HEK293T (cell line): ENCODE data around the gene HCN3.

Experiments used
- CTCF ChIA-PET: fragments of 350-600 bp; formaldehyde crosslinking; extraction: SDS; loops from one replicate; lab custom pipeline; 2021; ENCODE audit warnings: antibody characterized with exemption, inconsistent platforms; lab: Yijun Ruan, JAX
- POLR2A ChIA-PET: fragments of 350-600 bp; formaldehyde crosslinking; extraction: SDS; loops from one replicate; lab custom pipeline; 2020; ENCODE audit warnings: antibody characterized with exemption, inconsistent platforms; lab: Yijun Ruan, JAX
- DNase-seq: peaks from one replicate; pipeline ENCODE4 v3.0.0; 2012; ENCODE audit warnings: mixed read lengths; ENCODE audit errors: extremely low spot score
- ARNT ChIP-seq: fragments of 450-650 bp; IDR thresholded peaks from 2 replicates; pipeline ENCODE4 v1.6.1; 2017; ENCODE audit warnings: mild to moderate bottlenecking
- BHLHE40 ChIP-seq: fragments of 450-650 bp; IDR thresholded peaks from 2 replicates; pipeline ENCODE4 v1.6.1; 2016; ENCODE audit warnings: mild to moderate bottlenecking, moderate library complexity, borderline replicate concordance
- CTBP1 ChIP-seq: fragments of 450-650 bp; IDR thresholded peaks from 2 replicates; pipeline ENCODE4 v1.6.1; 2016; ENCODE audit warnings: borderline replicate concordance
- ELF4 ChIP-seq: fragments of 450-650 bp; IDR thresholded peaks from 2 replicates; pipeline ENCODE4 v1.6.1; 2017; ENCODE audit warnings: antibody characterized with exemption
- FOXA1 ChIP-seq: fragments of 450-650 bp; IDR thresholded peaks from 2 replicates; pipeline ENCODE4 v1.6.1; 2016; ENCODE audit warnings: mild to moderate bottlenecking
- FOXK2 ChIP-seq: fragments of 450-650 bp; IDR thresholded peaks from 2 replicates; pipeline ENCODE4 v1.6.1; 2016; ENCODE audit warnings: mild to moderate bottlenecking
- FOXM1 ChIP-seq: fragments of 450-650 bp; IDR thresholded peaks from 2 replicates; pipeline ENCODE4 v1.6.1; 2017; ENCODE audit warnings: mild to moderate bottlenecking, borderline replicate concordance
- HDGF ChIP-seq: fragments of 450-650 bp; IDR thresholded peaks from 2 replicates; pipeline ENCODE4 v1.6.1; 2017; ENCODE audit warnings: antibody characterized with exemption, borderline replicate concordance
- L3MBTL2 ChIP-seq: fragments of 450-650 bp; conservative IDR thresholded peaks from 2 replicates; pipeline ENCODE4 v1.6.1; 2016; ENCODE audit warnings: mild to moderate bottlenecking
- LEF1 ChIP-seq: fragments of 450-650 bp; IDR thresholded peaks from 2 replicates; pipeline ENCODE4 v1.6.1; 2017; ENCODE audit warnings: mild to moderate bottlenecking, borderline replicate concordance
- NFRKB ChIP-seq: fragments of 450-650 bp; IDR thresholded peaks from 2 replicates; pipeline ENCODE4 v1.6.1; 2016; ENCODE audit warnings: mild to moderate bottlenecking, moderate library complexity
- SP1 ChIP-seq: fragments of 450-650 bp; IDR thresholded peaks from 2 replicates; pipeline ENCODE4 v1.6.1; 2017
- SUZ12 ChIP-seq: fragments of 450-650 bp; IDR thresholded peaks from 2 replicates; pipeline ENCODE4 v1.6.1; 2016; ENCODE audit warnings: mild to moderate bottlenecking
- TARDBP ChIP-seq: fragments of 450-650 bp; IDR thresholded peaks from 2 replicates; pipeline ENCODE4 v1.6.1; 2016
- ZNF384 ChIP-seq: fragments of 450-650 bp; IDR thresholded peaks from 2 replicates; pipeline ENCODE4 v1.6.1; 2016
- TF ChIP-seq, protein P1 (sequence below): fragments of 450-650 bp; IDR thresholded peaks from 2 replicates; pipeline ENCODE4 v1.6.1; 2016

Gene HCN3

DNA sequence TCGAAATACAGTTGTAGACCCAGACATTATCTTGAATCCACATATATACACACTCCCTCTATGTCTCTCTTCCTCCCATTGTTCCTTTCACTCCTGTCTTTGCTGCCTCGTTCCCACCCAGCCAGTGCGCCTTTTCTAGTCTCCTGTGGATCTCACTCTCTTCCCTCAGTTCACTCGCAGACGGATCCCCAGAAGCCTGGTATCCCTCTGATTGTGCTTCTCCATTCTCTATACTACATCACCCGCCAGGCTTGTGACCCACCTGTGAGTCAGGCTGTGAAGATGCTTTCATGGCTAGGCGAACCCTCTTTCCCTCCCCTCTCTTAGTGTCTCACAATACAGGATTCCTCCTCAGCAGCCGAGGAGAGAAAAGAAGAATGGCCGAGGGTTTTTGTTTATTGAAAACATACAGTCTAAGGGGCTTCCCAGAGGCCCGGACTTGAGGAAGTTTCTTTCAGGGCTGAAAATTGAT, 1.5 kb downstream of the HCN3 start:
- ChIA-PET POLR2A (interaction anchor here (1.2 to 2.4 kb wide), 7 partner anchors 14 to 43 kb away, joined by 3 to 10 read pairs (median 4); partner anchors contain the start of genes ENTREP3 and FDPS), CTCF (interaction anchor here (0.5 to 1.4 kb wide), 7 partner anchors 19 to 291 kb away, joined by 3 to 11 read pairs (median 4); no protein-coding TSS in a partner anchor)
- no peak for DNase-seq
- TF ChIP-seq SUZ12 (no peak), HDGF (no peak), ZNF384 (no peak), FOXA1 (no peak), NFRKB (no peak), ARNT (no peak), SP1 (no peak), ELF4 (no peak), FOXK2 (no peak), TARDBP (no peak), L3MBTL2 (no peak), BHLHE40 (no peak), CTBP1 (no peak), FOXM1 (no peak), LEF1 (no peak)
- TF ChIP-seq, protein P1, sequence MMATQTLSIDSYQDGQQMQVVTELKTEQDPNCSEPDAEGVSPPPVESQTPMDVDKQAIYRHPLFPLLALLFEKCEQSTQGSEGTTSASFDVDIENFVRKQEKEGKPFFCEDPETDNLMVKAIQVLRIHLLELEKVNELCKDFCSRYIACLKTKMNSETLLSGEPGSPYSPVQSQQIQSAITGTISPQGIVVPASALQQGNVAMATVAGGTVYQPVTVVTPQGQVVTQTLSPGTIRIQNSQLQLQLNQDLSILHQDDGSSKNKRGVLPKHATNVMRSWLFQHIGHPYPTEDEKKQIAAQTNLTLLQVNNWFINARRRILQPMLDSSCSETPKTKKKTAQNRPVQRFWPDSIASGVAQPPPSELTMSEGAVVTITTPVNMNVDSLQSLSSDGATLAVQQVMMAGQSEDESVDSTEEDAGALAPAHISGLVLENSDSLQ = no peak

- ChIA-PET POLR2A (interaction anchor here (1.2 to 2.4 kb wide), 6 partner anchors 14 to 34 kb away, joined by 3 to 10 read pairs (median 4); partner anchors contain the start of genes ENTREP3 and FDPS), CTCF (interaction anchor here (1.2 to 1.4 kb wide), 3 partner anchors 28 to 43 kb away, joined by 3 to 6 read pairs (median 3); no protein-coding TSS in a partner anchor)
- no peak for DNase-seq
- TF ChIP-seq FOXA1 = no peak
- TF ChIP-seq ZNF384 = no peak
- no peak for TF ChIP-seq ELF4
- no peak for TF ChIP-seq L3MBTL2
- no peak for TF ChIP-seq BHLHE40
- no peak for TF ChIP-seq CTBP1
- TF ChIP-seq FOXK2 = no peak
- TF ChIP-seq, protein P1 = no peak
- TF ChIP-seq SUZ12 = no peak
- TF ChIP-seq FOXM1 = no peak
- TF ChIP-seq TARDBP = no peak
- no peak for TF ChIP-seq SP1
- TF ChIP-seq NFRKB = no peak
Measured at GRCh38 chr1:155279268-155279667, 2.0 kb downstream of the HCN3 start.

GRCh38 chr1:155282488-155283091, 5.3 kb downstream of the HCN3 start:
- TF ChIP-seq FOXM1 (no peak), ARNT (no peak), FOXK2 (no peak), TARDBP (no peak), NFRKB (no peak), FOXA1 (no peak), HDGF (no peak), L3MBTL2 (no peak), ELF4 (no peak), LEF1 (no peak), CTBP1 (no peak), SUZ12 (no peak), BHLHE40 (no peak), SP1 (no peak)
- TF ChIP-seq, protein P1 = no peak
- POLR2A ChIA-PET = interaction anchor here (2.4 kb wide), 1 partner anchor 9 kb away, joined by 10 read pairs; the partner anchor contains the start of gene CLK2
- CTCF ChIA-PET = no interaction called here
- DNase-seq = no peak

DNA sequence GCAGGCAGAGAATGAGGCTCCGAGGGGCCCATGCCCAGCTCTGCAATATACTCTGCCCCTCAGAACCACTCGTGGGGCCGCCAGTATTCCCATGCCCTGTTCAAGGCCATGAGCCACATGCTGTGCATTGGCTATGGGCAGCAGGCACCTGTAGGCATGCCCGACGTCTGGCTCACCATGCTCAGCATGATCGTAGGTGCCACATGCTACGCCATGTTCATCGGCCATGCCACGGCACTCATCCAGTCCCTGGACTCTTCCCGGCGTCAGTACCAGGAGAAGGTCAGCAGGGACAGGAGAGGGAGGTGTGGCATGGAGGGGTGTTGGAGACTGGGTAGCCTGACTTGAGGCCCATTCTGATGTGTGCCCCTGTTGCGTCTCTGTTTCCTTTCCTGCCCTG, 7.2 kb downstream of the HCN3 start:
- DNase-seq = no peak
- TF ChIP-seq SP1 = no peak
- no peak for TF ChIP-seq SUZ12
- TF ChIP-seq NFRKB = no peak
- CTCF ChIA-PET = no interaction called here

DNA sequence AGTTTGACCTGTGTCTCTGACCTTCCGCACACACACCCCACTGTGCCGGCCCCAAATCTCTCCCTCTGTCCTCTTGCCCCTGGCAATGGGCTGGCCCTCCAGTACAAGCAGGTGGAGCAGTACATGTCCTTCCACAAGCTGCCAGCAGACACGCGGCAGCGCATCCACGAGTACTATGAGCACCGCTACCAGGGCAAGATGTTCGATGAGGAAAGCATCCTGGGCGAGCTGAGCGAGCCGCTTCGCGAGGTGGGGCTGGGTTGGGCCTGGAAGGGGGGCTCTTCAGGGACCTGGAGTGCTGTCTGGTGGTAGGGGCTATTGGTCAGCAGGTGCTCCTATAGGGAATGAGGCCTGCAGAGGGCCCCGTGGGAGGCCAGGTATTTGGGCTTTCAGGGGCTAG, 7.8 kb downstream of the HCN3 start:
- TF ChIP-seq FOXM1 (no peak), L3MBTL2 (no peak), NFRKB (no peak), SP1 (no peak), ARNT (no peak), FOXA1 (no peak), SUZ12 (no peak), FOXK2 (no peak), ELF4 (no peak), BHLHE40 (no peak), CTBP1 (no peak), LEF1 (no peak), HDGF (no peak), ZNF384 (no peak), TARDBP (no peak)
- TF ChIP-seq, protein P1 = no peak
- DNase-seq = no peak
- CTCF ChIA-PET = interaction anchor here (1.0 kb wide), 1 partner anchor 13 kb away, joined by 4 read pairs; no protein-coding TSS in a partner anchor
- POLR2A ChIA-PET = interaction anchor here (2.1 kb wide), 1 partner anchor 11 kb away, joined by 11 read pairs; the partner anchor contains the start of gene CLK2

More for the DNA sequence above, 7.2 kb downstream of the HCN3 start:
- POLR2A ChIA-PET = no interaction called here
